GM18498 (cell line): Measurements from ENCODE around the gene KLHDC8A.

Source experiments
- ATAC-seq: cut with Tn5 transposase; IDR thresholded peaks from one replicate; pipeline ENCODE4 v1.9.1; 2021; ENCODE audit warnings: mild to moderate bottlenecking, moderate library complexity; ENCODE audit not compliant: unreplicated experiment

KLHDC8A gene

DNA sequence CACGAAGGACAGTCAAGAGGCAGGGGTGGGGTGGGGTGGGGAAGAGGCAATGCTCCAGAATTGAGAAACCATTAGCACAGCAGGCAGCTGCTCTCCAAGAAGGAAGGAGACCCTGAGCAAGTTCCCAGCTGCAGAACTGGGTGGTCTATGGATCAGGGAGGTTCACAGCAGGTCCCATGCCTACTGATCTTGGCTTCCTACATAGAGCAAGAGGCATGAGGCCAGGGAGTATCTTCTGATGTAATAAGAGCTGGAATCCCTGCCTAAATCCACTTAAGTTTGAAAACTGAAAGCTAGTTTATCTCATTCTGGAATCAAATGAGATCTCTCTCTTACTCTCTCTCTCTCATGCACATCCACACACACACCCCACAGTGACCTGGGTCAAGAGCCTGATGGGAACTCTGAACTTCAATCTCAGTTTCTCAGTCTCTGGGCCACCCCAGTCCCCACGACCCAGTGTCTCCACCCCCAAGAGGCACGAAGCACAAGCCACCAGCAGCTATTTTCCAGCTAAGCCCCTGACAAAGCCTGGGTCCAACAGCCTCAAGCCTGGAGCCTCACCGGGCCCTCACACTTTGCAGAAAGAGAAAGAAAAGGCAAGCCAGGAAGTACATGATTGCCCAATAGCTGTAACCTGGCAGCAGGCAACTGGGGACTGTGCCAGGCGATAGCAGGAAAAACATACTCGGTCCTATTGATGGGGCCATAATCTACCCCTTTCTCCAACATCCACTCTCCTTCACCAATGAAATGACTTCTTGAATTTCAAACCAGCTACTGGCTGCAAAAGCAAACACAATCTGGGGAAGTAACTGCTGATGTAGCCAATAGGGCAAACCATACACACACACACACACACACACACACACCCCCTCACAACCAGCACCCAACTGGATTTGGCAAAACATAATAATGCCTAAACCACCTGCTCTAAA lies 37.4 kb downstream of the KLHDC8A start:
- no peak for ATAC-seq

DNA sequence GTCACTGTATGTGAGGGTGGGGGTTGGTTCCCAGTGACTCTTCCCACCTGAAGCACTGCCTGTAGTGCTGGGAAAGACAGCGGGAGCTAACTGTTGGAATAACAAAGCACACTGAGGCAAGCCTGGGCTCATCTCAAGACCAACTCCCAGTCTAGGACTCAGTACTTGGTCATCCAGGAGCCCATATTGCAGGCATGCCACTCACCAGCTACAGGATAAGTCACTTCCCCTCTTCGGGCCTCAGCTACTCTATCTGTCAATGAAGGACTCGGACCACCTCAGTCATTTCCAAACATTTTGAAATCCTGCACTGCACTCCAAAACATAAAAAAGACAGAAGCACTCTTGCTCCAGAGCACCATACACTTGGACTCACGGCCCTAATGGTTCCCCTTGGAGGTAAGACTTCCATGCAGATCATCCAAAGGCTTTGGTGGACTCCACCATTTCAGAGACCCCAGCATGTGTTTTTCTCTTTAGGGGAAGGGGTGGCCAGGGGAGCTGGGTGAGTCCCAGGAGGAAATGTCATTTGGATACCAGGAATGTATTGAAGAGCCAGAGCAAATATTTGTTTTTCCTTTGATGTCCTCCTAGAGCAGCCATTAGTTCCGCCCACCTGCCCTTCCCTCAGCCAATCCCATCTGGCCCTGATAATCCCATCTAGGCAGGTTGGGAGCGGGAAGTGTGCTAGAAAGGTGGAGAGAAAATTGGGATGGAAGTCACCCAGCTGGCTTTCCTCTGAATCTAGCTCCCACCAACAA lies 38.3 kb downstream of the KLHDC8A start:
- no peak for ATAC-seq

DNA sequence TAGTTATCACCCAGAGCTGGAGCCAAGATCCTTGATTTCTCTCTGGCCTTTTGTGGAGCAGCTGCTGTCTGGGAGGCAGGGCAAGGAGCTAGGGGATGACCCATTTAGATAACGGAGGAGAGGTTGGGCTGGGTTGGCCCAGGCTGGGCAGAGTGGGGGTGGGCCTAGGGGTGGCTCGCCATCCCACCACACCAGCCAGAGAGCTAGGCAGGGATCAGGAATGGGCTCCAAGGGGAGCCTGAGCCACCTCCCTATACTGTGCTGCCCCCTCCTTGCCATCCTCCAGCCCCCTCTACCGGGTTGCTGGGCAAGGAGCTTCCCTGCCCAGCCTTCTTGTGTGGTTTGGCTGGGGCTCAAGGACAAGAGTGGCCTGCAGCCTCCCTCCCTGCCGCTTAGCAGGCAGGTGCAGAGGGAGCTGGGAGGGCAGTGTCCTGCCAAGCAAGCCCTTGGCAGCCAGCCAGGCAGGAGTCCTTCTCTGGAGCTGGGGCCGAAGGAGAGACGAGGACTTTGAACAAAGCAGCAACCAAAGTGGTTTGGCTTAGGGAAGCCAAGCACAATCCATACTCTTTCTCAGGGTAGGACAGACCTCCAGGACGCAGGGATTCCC lies 39.3 kb downstream of the KLHDC8A start:
- ATAC-seq: no peak

DNA sequence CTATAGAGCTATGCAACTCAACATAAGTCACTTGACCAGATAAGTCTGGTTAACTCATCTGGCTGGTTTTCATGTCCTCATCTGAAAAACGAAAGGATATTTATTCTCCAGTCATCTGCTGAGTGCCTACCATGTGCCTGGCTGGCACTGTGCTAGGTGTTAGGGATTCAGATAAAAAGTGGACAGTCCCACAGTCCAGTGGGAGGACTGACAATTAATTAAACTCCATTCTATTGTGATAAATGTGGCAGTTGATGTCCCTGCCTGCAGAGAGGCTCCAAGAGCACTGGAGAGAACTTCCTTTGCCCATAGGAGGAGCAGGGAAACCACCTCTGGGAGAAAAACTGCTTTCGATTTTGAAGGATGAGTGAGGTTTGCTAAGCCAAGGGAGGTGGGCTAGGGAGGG lies 40.6 kb downstream of the KLHDC8A start:
- no peak for ATAC-seq

DNA sequence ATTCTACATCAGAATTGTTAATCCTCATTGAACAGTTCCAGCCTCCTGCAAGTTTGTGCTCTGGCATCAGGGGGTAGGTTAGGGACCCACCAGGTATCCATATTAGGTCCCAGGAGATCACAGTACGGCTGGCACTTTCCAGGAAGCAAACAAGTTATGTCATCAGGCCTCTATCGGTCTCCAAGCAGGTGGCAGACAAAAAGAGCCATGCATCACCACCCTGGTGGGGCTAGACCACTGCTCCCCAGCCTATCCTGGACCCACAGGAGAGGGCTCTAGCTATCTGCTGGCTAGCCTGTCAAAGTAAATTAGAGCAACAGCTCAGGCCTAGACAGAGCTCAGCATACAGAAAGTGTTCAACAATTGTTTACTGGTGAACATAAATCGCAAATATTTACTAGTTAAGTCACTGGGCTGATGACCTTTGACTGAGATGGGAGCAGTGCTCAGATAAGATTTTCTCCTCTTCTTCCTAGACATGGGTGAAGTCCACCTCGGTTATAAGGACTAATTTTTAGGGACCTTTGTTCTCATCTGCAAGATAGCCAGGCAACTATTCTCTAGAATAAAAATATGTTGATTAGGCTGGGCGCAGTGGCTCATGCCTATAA lies 41.6 kb downstream of the KLHDC8A start:
- ATAC-seq: no peak

DNA sequence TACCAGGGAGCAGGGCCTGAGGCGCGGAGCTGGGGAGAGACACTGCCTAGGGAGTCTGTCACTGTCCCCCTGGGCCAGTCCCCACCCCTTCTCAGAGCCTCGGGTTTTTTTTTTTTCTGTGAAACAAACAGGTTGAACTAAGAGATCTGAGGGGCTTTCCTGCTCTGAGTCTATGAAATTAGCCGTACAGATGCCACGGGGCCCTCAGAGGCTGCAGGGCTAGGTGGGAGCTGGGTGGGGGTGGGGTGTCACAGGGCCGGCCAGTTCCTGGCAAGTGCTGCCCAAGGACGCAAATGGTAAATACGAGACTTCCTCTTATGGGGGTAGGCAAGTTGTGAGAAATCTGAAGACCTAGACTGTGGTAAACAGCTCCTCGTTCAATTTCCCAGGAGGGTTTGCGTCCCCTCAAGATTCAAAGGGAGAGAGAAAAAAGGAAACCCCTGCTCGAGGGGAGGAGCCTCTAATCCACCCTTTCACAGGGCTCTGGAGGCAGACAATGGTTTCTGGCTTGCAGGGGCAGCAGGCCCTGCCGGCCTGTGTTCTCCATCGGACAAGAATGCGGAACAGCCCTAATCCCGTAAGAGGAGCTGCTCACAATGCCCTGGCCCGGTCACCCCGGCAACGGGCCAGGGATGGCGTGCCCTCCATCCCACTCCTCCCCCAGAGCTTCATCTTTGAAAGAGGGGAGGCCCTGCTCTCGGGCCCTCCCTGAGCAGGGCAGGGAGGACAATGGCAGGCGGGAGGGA lies 43.0 kb downstream of the KLHDC8A start:
- ATAC-seq: no peak

DNA sequence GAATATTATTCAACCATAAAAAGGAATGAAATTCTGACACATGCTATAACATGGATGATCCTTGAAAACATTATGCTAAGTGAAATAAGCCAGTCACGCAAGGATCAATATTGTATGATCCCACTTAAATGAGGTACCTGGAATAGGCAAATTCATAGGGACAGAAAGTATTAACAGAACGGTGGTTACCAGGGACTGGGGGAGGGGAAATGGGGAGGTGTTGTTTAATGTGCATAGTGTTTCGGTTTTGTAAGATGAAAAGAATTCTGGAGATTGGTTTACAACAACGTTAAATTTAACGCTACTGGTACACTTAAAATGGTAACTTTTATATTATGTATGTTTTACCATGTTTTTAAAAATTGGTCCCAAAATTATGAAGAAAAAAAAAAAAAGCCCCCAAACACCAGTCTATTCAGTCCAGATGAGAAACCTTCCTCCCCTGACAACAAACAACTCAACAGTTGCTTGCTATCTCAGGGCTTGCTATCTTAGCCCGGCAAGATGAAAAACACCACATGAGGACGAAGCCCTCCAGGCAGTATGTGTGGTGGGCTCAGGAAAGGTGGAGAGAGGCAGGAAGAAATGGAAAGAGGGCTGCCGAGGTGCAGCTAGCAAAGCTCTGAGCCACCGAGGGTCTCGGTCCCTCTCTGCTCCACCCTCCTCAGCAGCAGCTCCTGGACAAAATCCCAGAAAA lies 43.7 kb downstream of the KLHDC8A start:
- no peak for ATAC-seq

DNA sequence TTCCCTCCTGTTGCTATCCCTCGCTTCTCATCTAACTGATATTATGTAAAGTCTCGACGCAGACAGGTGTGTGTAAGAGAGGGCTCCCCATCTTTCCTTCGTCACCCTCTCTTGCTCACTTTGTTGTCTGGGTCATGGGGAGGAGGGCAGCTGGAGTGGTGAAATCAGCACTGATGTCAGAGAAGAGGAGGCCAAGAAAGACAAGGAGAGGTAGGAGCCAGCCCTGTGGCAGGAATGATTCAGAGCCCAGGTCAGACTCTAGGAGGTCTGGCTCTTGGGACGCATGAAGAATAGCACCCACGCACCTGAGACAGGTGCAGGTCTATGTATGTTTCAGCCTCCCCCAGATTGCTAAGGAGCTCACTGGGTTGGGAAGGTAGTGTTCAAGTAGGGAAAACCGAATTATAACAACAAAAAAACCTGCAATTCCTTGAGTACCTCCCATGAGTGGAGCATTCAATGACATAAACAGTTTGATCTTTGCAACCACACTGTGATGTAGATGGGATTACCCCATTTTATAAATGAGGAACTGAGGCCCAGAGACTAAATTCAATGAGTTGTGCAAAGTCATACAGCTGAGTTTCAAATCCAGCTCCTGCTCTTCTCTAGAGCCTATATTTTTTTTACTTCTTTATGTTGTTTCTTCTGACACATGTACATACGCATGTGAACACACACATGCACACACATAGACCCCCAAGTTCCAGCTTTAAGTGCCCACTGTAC lies 45.6 kb downstream of the KLHDC8A start:
- ATAC-seq: no peak

DNA sequence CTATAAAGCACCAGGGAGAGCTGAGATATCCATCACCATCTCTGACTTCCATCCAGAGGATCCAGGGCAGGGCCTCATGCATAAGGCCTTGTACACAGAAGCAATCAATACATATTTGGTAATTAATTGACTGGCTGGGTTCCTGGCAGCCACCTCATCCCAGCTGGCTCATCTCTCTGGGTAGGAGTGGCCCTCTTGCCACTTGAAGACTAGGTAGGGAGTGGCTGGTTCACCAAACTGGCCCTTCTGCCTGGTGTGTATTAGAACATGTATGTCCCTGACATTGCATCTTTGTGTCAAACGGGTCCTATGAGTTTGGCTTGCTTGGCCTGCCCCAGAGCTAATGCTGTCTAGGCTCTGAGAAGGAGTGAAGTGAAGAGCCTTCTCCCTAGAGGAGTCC lies 47.0 kb downstream of the KLHDC8A start:
- ATAC-seq: no peak

DNA sequence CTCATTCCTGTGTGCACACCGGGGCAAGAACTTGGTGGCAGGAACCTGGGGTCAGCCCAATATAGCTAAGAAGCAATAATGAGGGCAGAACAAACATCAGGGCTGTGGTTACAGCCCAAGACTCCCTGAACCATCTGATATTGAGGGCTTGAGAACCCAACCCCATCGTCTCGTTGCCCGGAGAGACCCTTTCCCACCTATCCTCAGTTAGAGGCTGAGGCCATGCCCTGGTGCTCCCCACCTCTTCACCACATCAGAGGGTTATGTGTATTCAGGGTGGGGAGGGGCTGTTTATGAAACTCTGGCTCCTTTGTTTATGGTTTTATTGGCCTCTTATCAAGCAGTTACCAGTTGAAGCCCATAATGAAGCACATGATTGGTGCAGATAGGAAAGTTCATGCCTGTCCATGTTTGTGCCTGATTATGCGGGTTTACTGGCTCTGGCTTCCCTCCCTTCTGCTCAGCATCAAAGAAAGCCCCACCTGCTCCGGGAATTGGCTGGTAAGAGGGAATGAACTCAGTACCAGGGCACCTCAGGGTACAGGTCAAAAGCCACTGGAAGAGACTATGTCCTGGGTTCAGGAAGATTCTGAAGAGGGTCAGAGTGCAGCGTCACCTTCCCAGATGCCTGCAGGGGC lies 49.7 kb downstream of the KLHDC8A start:
- ATAC-seq: no peak

DNA sequence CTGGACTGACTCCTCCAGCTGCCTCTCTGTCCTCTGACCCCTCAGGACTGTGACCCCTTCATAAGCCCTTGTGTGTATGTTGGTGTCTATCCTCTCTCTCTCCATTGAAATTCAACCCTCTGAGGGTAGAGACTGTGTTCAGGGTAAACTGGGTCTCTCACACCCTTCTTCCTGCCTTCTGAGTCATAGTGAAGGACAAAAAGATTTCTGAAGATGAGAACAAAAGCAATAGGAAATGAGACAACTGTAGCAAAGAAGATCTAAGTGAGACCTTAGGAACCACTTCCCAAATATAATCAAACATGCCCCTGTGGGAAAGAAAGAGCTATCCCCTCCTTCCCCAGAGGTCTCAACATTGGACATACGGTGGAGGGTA lies 52.0 kb downstream of the KLHDC8A start:
- no peak for ATAC-seq

DNA sequence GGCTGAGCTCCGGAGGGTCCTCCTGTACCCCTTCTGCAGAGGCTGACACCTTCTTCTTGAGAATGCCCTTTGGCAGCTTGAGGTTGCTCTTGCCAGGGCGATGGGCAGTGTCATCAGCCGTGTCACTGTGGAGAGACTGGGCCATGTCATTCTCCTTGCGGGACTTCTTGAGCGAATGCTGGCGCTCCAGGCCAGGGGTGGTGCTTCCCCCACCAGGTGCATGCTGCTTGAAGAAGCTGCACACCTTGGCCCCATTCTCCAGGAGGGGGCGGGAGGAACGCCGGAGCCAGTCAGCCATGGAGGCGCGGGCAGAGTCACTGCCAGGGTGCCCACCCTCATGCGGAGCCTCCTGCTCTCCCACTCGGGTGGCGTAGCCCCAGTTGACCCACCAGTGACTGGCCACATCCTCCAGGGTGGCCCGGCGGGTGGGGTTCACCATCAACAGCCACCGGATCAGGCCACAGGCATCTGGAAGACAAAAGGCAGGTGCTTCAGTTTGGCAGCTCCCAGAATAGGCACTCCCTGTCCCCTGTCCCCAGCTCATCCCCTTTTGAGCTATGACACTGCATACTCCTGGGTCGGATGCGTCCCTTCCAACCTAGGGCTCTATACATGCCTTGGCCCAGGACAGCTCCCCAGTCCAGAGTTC lies 52.6 kb downstream of the KLHDC8A start:
- ATAC-seq: no peak

DNA sequence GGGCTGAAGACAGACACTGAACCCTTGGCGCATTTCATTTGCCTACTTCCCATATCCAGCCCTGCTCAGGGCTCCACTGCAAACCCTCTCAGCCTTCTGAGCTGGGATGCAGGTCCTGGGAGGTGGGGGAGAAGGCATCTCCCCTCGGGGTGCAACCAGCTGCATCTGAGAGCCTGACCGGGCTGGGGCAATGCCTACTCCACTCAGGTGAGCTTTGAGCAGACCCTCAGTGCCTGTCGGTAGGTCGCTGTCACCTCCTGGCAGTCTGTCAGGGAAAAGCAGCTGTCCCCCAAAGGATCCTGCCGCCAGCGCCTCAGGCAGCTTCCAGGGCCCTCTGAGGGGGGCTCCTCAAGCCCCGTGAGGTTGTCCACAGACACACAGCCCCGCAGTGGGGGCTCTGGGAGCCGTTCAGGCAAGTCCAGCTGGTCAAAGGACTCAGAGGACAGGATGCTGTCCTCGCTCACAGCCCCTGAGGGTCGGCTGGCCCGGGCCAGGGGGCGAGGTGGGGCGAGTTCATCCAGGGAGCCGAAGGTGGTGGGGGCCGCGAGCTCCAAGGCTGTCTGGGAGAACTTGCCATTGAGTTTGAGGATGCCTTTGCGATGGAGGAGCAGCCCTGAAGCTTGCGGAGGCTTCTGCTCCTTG lies 53.4 kb downstream of the KLHDC8A start:
- ATAC-seq: no peak

DNA sequence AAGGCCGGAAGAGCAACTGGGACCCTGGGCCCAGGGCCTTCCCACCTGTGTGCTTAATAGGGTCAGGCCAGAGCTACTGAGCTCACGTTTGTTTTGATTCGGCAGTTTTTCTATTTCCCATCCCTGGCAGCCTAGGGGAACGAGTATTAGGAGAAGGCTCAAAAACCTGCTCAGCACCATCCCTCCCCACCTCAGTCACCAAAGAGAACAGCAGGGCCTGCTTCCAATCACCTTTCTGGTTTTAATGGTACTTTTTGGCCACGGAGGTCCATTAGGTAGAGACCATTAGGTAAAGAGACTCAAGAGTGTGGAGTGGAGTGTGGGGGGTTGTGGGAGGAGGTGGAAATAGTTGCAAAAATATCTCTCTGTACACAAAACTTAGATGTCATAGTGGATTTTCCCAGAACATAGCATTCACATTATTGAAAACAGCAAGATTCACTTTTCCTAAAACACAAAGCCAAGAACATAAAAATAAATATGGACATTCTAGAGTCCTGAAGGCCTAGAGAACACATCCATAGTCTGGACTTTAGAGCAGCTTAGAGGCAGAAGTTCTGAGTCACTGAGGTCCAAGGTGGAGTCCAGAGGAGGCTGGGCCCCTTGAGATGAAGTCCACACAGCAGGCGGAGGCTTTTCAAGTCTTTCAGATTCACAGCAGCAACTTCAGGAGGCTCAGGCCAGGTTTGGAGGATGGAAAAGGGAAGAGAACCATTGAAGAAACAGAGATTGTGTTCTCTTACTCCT lies 54.7 kb downstream of the KLHDC8A start:
- ATAC-seq: no peak

DNA sequence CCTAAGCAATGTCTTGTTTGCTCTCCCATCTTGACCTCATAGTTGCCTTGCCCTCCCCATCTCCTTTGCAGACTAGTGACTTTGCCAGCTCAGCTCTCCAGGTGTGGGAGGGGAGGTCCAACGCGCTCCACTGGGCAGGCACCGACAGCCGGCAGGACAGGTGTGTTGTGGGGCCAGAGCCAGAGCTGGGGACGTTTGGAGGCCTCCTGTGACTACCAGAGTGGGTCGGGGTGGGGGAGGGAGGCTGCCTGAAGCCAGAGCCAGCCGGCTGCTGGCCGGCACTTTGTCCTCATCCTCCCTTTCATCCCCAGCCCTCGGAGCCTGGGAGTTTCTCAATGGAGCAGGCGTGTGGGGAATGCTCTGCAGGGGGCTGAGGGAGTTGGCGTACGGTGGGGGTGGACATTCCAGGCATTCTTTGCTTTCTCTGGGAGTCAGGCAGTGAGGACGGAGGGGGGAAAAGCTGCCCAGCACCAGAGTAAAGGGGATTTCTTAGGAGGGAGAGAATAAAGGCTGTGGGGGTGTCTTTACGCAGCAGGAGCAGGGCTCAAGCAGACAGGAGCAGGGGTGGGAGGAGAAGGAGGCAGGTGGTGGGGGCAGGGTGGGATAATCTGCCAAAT lies 55.4 kb downstream of the KLHDC8A start:
- no peak for ATAC-seq

DNA sequence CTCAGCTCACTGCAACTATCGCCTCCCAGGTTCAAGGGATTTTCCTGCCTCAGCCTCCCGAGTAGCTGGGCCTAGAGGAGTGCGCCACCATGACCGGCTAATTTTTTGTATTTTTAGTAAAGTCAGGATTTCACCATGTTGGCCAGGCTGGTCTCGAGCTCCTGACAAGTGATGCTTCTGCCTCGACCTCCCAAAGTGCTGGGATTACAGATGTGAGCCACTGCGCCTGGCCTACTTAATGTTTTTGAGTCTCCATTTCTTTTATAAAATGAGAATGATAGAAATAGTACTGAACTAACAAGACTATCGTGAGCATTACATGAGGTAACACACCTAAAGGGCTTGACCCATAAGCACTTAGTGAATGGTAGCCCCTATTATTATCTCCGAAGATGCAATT lies 56.6 kb downstream of the KLHDC8A start:
- ATAC-seq: no peak
